ENCODE data around the gene OR10G7. TPM values are rescaled to one million over a fixed set of nuclear protein-coding genes. Genes with fewer than 3 reads are reported as not detected.
"Not testable (repeated sequence)": the region's sequence is repeated elsewhere in the genome, so short reads cannot be mapped to it uniquely, and the experiment has no call there.

OR10G7 gene
- total RNA-seq, 3 donors from 2014 or later (not counting 1 experiment from before 2014, with no cell fraction given), result not detected

DNA sequence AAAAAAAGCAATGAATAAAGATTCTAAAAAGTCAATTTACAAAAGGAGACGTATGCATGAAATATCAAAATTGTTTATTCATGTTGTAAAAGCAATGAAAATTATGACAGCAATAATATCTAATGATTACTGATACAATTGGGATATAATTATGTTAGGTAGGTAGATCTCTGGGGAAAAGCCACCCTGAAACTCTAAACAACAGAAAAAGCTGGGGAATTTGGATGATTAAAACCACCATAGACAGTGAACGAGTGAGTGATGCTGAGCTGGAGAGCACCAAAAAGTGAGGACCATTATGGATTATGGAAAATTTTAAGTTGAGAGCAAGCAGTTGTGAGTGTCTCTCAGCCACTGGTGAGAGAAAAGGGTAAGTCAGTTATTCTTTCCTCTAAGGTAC, 14.6 kb downstream of the OR10G7 start, which contains the start of gene OR10G8:
Gene OR10G8, plus strand, starts transcription at position 301 of the 400 bp plus-strand sequence. CDS start 2,825 bp downstream, outside the sequence.
- no peaks in the 10 kb centered on the region for H3K36me3 ChIP-seq (ENCODE audit: control insufficient read depth, insufficient read depth, low read length)
- H3K9me3 ChIP-seq (ENCODE audit: control insufficient read depth, insufficient read depth, low read length), result no peaks in the 10 kb centered on the region
- intact Hi-C loops (cut with micrococcal nuclease), result no loop called here
- H3K9me3 Mint-ChIP-seq, result no peaks in the 10 kb centered on the region
- H3K4me3 Mint-ChIP-seq, result no peak within 1 kb of the TSS
- no peak within 1 kb of the TSS for H3K27ac Mint-ChIP-seq
- no peaks in the 10 kb centered on the region for H3K27me3 ChIP-seq (ENCODE audit: control insufficient read depth, insufficient read depth, low read length)
- H3K27ac ChIP-seq (ENCODE audit: low read length), result no peak within 1 kb of the TSS
- 92% methylated on average over 1 of the region's 2 CpGs for WGBS (ENCODE audit: insufficient coverage)
- H3K4me1 ChIP-seq (ENCODE audit: control insufficient read depth, insufficient read depth, low read length), result no peaks in the 10 kb centered on the region
- ATAC-seq (no peak), DNase-seq (no peak)
- H3K36me3 Mint-ChIP-seq, result no peaks in the 10 kb centered on the region
- TF ChIP-seq, protein P1, sequence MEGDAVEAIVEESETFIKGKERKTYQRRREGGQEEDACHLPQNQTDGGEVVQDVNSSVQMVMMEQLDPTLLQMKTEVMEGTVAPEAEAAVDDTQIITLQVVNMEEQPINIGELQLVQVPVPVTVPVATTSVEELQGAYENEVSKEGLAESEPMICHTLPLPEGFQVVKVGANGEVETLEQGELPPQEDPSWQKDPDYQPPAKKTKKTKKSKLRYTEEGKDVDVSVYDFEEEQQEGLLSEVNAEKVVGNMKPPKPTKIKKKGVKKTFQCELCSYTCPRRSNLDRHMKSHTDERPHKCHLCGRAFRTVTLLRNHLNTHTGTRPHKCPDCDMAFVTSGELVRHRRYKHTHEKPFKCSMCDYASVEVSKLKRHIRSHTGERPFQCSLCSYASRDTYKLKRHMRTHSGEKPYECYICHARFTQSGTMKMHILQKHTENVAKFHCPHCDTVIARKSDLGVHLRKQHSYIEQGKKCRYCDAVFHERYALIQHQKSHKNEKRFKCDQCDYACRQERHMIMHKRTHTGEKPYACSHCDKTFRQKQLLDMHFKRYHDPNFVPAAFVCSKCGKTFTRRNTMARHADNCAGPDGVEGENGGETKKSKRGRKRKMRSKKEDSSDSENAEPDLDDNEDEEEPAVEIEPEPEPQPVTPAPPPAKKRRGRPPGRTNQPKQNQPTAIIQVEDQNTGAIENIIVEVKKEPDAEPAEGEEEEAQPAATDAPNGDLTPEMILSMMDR (IDR thresholded peaks at IDR 0.05), result no peak
- no peak within 1 kb of the TSS for H3K4me3 ChIP-seq (ENCODE audit: low read length)
- no peaks in the 10 kb centered on the region for H3K4me1 Mint-ChIP-seq
- H3K27me3 Mint-ChIP-seq (ENCODE audit: low read depth in 2 of 2), result no peaks in the 10 kb centered on the region

DNA sequence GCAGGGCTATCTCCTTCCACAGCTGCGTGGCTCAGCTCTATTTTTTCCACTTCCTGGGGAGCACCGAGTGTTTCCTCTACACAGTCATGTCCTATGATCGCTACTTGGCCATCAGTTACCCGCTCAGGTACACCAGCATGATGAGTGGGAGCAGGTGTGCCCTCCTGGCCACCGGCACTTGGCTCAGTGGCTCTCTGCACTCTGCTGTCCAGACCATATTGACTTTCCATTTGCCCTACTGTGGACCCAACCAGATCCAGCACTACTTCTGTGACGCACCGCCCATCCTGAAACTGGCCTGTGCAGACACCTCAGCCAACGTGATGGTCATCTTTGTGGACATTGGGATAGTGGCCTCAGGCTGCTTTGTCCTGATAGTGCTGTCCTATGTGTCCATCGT, 25.3 kb downstream of the OR10G7 start:
- not testable (repeated sequence) for H3K9me3 ChIP-seq (ENCODE audit: control insufficient read depth, insufficient read depth, low read length); ATAC-seq

DNA sequence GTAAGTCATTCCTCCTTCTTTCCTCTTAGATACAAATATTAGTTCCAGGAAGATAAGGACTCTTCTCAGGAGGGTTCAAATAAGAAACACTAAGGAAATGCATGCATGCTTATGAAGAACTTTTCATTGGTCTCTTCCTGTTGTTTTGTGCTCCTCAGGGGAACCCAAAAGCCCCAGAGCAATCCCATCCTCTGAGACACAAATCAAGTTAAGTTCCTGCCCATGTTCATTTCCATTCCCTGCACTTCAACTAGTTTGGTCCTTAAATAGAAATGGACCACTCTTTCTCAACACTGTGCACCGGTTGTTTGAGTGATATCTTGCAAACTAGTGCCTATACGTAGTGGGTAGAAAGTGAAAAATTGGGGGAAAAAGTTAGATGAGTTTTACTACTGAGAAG, 28.4 kb downstream of the OR10G7 start, which contains the start of gene OR10G4:
Gene OR10G4, plus strand, starts transcription at position 301 of the 400 bp plus-strand sequence. CDS start 2,578 bp downstream, outside the sequence.
- no peaks in the 10 kb centered on the region for H3K36me3 ChIP-seq (ENCODE audit: control insufficient read depth, insufficient read depth, low read length)
- no peaks in the 10 kb centered on the region for H3K4me1 ChIP-seq (ENCODE audit: control insufficient read depth, insufficient read depth, low read length)
- H3K27me3 ChIP-seq (ENCODE audit: control insufficient read depth, insufficient read depth, low read length), result no peaks in the 10 kb centered on the region
- H3K9me3 ChIP-seq (ENCODE audit: control insufficient read depth, insufficient read depth, low read length), result no peaks in the 10 kb centered on the region
- no peak for DNase-seq
- 80% methylated on average over 2 of the region's 2 CpGs for WGBS (ENCODE audit: insufficient coverage)
- intact Hi-C loops (cut with micrococcal nuclease), result no loop called here
- no peak within 1 kb of the TSS for H3K27ac ChIP-seq (ENCODE audit: low read length)
- Mint-ChIP-seq H3K36me3 (no peaks in the 10 kb centered on the region), H3K27me3 (ENCODE audit: low read depth in 2 of 2) (peaks cover 0 to 7% of the 10 kb centered on the region in 2 donors), H3K4me3 (no peak within 1 kb of the TSS), H3K9me3 (no peaks in the 10 kb centered on the region), H3K27ac (no peak within 1 kb of the TSS), H3K4me1 (no peaks in the 10 kb centered on the region)
- ATAC-seq, result no peak
- H3K4me3 ChIP-seq (ENCODE audit: low read length), result no peak within 1 kb of the TSS
- TF ChIP-seq, protein P1 (IDR thresholded peaks at IDR 0.05), result no peak

More for the DNA sequence above, 25.3 kb downstream of the OR10G7 start:
- 86% methylated on average over 4 of the region's 9 CpGs for WGBS (ENCODE audit: insufficient coverage)
- H3K4me3 Mint-ChIP-seq; H3K36me3 Mint-ChIP-seq; H3K36me3 ChIP-seq (ENCODE audit: control insufficient read depth, insufficient read depth, low read length); H3K9me3 Mint-ChIP-seq; intact Hi-C loops (cut with micrococcal nuclease); H3K27ac Mint-ChIP-seq; H3K27me3 ChIP-seq (ENCODE audit: control insufficient read depth, insufficient read depth, low read length); DNase-seq; H3K4me1 Mint-ChIP-seq; H3K27me3 Mint-ChIP-seq (ENCODE audit: low read depth in 2 of 2); H3K27ac ChIP-seq (ENCODE audit: low read length); H3K4me1 ChIP-seq (ENCODE audit: control insufficient read depth, insufficient read depth, low read length); H3K4me3 ChIP-seq (ENCODE audit: low read length): not testable (repeated sequence)

DNA sequence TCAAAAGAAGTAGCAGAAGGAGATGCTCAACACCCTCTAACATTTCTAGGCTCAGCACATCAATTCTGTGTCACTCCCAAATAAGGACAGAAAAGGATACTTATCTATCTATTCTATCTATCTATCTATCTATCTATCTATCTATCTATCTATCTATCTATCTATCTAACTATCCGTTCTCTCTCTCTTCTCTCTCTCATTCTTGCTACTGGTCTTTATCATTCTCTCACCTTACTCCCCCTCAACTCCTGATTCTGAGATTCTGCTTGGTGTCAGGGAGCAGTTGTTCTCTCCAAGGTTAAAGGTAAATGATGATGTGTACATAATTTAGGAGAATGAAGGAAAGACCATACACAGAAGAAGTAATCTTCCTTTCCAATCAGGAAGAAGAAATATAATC, 46.0 kb downstream of the OR10G7 start, which contains the start of gene OR10G6:
Gene OR10G6, minus strand, starts transcription at position 43 of the 400 bp plus-strand sequence. Its CDS starts 0 bp downstream, at position 43.
- Histone ChIP-seq H3K27me3 (ENCODE audit: control insufficient read depth, insufficient read depth, low read length) (no peaks in the 10 kb centered on the region), H3K4me1 (ENCODE audit: control insufficient read depth, insufficient read depth, low read length) (no peaks in the 10 kb centered on the region), H3K4me3 (ENCODE audit: low read length) (no peak within 1 kb of the TSS), H3K36me3 (ENCODE audit: control insufficient read depth, insufficient read depth, low read length) (no peaks in the 10 kb centered on the region), H3K27ac (ENCODE audit: low read length) (no peak within 1 kb of the TSS), H3K9me3 (ENCODE audit: control insufficient read depth, insufficient read depth, low read length) (no peaks in the 10 kb centered on the region)
- no peaks in the 10 kb centered on the region for H3K9me3 Mint-ChIP-seq
- no peaks in the 10 kb centered on the region for H3K36me3 Mint-ChIP-seq
- H3K27me3 Mint-ChIP-seq (ENCODE audit: low read depth in 2 of 2), result peaks cover 0 to 3% of the 10 kb centered on the region in 2 donors
- DNase-seq (no peak), ATAC-seq (no peak)
- WGBS (ENCODE audit: insufficient coverage), result 71% methylated on average over 1 of the region's 1 CpG
- no peak within 1 kb of the TSS for H3K4me3 Mint-ChIP-seq
- TF ChIP-seq, protein P1 (IDR thresholded peaks at IDR 0.05), result no peak
- intact Hi-C loops (cut with micrococcal nuclease), result no loop called here
- no peaks in the 10 kb centered on the region for H3K4me1 Mint-ChIP-seq
- no peak within 1 kb of the TSS for H3K27ac Mint-ChIP-seq

Other genes starting within 250 kb of the OR10G7 start
- not detected for gene OR6M1, start 235.0 kb downstream of the OR10G7 start, total RNA-seq
- gene TMEM225, start 155.7 kb downstream of the OR10G7 start, total RNA-seq, result not detected
- not detected for gene OR8D4, start 139.2 kb downstream of the OR10G7 start, total RNA-seq
- not detected for gene OR4D5, start 101.7 kb downstream of the OR10G7 start, total RNA-seq
- gene OR6T1, start 97.5 kb downstream of the OR10G7 start, total RNA-seq, result not detected
- gene OR10S1, start 63.5 kb downstream of the OR10G7 start, total RNA-seq, result not detected
- not detected for gene OR10G6, start 46.2 kb downstream of the OR10G7 start, total RNA-seq
- gene OR10G4, start 28.3 kb downstream of the OR10G7 start, total RNA-seq, result not detected
- not detected for gene OR10G9, start 18.3 kb downstream of the OR10G7 start, total RNA-seq
- not detected for gene OR10G8, start 14.5 kb downstream of the OR10G7 start, total RNA-seq
- 10 to 100 TPM in 2 of 3 donors, 1 to 10 TPM in 1; 9.2 to 12.9 (median 11.8) TPM for gene VWA5A, start 74.1 kb upstream of the OR10G7 start, total RNA-seq
- not detected for gene OR10D3, start 142.0 kb upstream of the OR10G7 start, total RNA-seq
- not detected for gene OR8G1, start 199.8 kb upstream of the OR10G7 start, total RNA-seq
- gene OR8G5, start 215.1 kb upstream of the OR10G7 start, total RNA-seq, result not detected